Right lobe of liver (tissue), 6 donors: ENCODE data around the gene GLP1R. TPM values are rescaled to one million over a fixed set of nuclear protein-coding genes. Genes with fewer than 3 reads are reported as not detected.

Source experiments
- ATAC-seq, 4 donors: fragments of 200-7000 bp; cut with Tn5 transposase; one replicate each; pipeline ENCODE4 v1.9.1; 2020; ENCODE audit warnings: mild to moderate bottlenecking in 4 of 4, moderate library complexity in 4 of 4
- DNase-seq, 3 donors: peaks; one replicate each; pipeline ENCODE4 v3.0.0-alpha.2; 2020
- H3K27ac ChIP-seq, 3 donors: fragments of 200-600 bp; one replicate each; pipeline ENCODE4 v1.8.0; 2022
- H3K27me3 ChIP-seq, 2 donors: fragments of 200-600 bp; one replicate each; pipeline ENCODE4 v1.8.0; 2022
- H3K36me3 ChIP-seq, 4 donors: fragments of 200-600 bp; sonication (generic) in 1 of 4; one replicate each; pipeline versions ENCODE4 v1.5.1 to v1.8.0; 2017 to 2022; ENCODE audit warnings: control low read depth in 1 of 4
- H3K4me1 ChIP-seq, 4 donors: fragments of 200-600 bp; sonication (generic) in 1 of 4; one replicate each; pipeline versions ENCODE4 v1.5.1 to v1.8.0; 2017 to 2022; ENCODE audit warnings: control low read depth in 1 of 4
- H3K4me3 ChIP-seq, 3 donors: fragments of 200-600 bp; one replicate each; pipeline ENCODE4 v1.8.0; 2022
- H3K9me3 ChIP-seq, 4 donors: fragments of 200-600 bp; sonication (generic) in 1 of 4; one replicate each; pipeline versions ENCODE4 v1.5.1 to v1.8.0; 2017 to 2022; ENCODE audit warnings: control low read depth in 1 of 4
- CTCF ChIP-seq, 4 donors: fragments of 200-600 bp in 3 of 4; fragments of 450-650 bp in 1 of 4; IDR thresholded peaks; one replicate each; pipeline versions ENCODE4 v1.5.1 to v1.8.0; 2016 to 2022; ENCODE audit warnings: antibody characterized with exemption in 4 of 4, mild to moderate bottlenecking in 2 of 4
- POLR2A ChIP-seq: fragments of 450-650 bp; IDR thresholded peaks from one replicate; pipeline ENCODE4 v1.6.1; 2017; ENCODE audit warnings: antibody characterized with exemption, mild to moderate bottlenecking
- WGBS: methylation state at CpG from one replicate; pipeline ENCODE4 v1.1.6; 2018; ENCODE audit warnings: low coverage, low lambda C conversion rate; ENCODE audit not compliant: insufficient coverage; ENCODE audit errors: missing lambda C conversion rate; 5-methylcytosine and 5-hydroxymethylcytosine counted together
- intact Hi-C, 2 donors: fragments of 100-400 bp; cut with DNase I; formaldehyde crosslinking; loops; one replicate each; pipeline versions ENCODE4 v1.11.2 to v1.14.1; 2022
- total RNA-seq, 6 experiments: library from RNA; depleted of rRNA in 2 of 6; stranded (reverse); fragments of >200 nt in 2 of 6; fragmentation: NEBNext Ultra II Directional in 3 of 6; extraction: Animal tissue kit (Norgen Biotek cat#: 25700) in 3 of 6; gene quantifications; one replicate each; pipeline versions ENCODE4 v1.1.0 to v1.2.4, GENCODE V29; 2016 to 2023
- donor health status: DM: no; HTN: yes; CAD: no.
- donor health status: DM: no; HTN: no; CAD: no.
- donor health status: DM: no; HTN: no; CAD: no.
- donor health status: DM: no; HTN: yes; CAD: no.
- donor health status: DM: no; HTN: yes; CAD: no.

The GLP1R gene
- total RNA-seq, 6 experiments from 2014 or later: not detected

GRCh38 chr6:39065561-39065960 lies 17.0 kb downstream of the GLP1R start:
- no peak for ATAC-seq

DNA sequence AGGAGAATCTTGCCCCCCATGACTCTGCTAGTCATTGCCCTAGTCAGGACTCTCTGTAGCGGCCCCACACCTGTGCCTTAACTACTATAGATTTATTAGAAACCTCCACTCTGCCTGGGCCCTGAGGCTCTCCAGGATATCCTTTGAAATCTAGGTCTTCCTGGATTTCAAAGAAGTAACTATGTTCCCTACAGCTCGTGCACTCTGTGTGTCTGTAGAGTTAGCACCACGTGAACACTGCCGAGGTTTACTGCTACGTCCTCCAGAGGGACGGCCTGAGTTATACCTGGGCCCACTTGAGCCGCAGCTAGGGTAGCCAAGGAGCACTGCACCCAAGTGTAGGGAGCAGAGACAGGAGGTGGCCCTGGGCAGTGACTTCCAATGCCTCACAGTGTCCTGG lies 19.8 kb downstream of the GLP1R start:
- Histone ChIP-seq H3K4me3 (no peak overlapping the region), H3K27ac (no peak overlapping the region)
- DNase-seq: no peak

More at GRCh38 chr6:39065561-39065960, 17.0 kb downstream of the GLP1R start:
- Histone ChIP-seq H3K27ac (no peak overlapping the region), H3K4me1 (no peaks in the 10 kb centered on the region), H3K27me3 (no peaks in the 10 kb centered on the region), H3K4me3 (no peak overlapping the region), H3K9me3 (no peaks in the 10 kb centered on the region), H3K36me3 (no peaks in the 10 kb centered on the region)
- TF ChIP-seq POLR2A (no peak), CTCF (IDR thresholded peaks at IDR 0.05) (no peak)
- intact Hi-C loops: no loop called here
- 80% methylated on average over 3 of the region's 8 CpGs for WGBS
- no peak for DNase-seq

DNA sequence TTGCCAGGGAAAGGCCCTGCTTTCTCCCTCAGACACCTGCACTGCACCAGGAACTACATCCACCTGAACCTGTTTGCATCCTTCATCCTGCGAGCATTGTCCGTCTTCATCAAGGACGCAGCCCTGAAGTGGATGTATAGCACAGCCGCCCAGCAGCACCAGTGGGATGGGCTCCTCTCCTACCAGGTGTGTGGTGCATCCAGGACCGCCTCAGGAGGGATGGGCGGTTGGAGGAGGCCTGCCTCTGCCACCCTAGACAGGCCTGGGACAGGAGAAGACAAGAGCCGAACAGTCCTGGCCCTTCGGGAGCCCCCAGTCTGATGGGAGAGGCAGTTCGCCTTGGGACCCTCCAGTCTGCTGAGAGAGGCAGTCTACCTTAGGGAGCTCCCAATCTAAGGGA lies 24.2 kb downstream of the GLP1R start:
- H3K4me3 ChIP-seq: no peak overlapping the region
- H3K36me3 ChIP-seq: no peaks in the 10 kb centered on the region
- DNase-seq (no peak), ATAC-seq (peak in 1 of 4 donors; percentile 20)
- no peaks in the 10 kb centered on the region for H3K9me3 ChIP-seq
- TF ChIP-seq CTCF (IDR thresholded peaks at IDR 0.05): no peak
- WGBS: 88% methylated on average over 4 of the region's 9 CpGs
- intact Hi-C loops: loop anchor here in 1 of 2 donors (10.0 kb wide), 1 partner anchor 88 kb away; no protein-coding TSS in a partner anchor
- H3K27ac ChIP-seq: no peak overlapping the region
- H3K27me3 ChIP-seq: no peaks in the 10 kb centered on the region
- H3K4me1 ChIP-seq: no peaks in the 10 kb centered on the region

More for the DNA sequence above, 19.8 kb downstream of the GLP1R start:
- 55% methylated on average over 6 of the region's 7 CpGs for WGBS
- peak in 1 of 4 donors; percentile 18 for ATAC-seq
- TF ChIP-seq CTCF (IDR thresholded peaks at IDR 0.05): no peak
- no peak for TF ChIP-seq POLR2A
- Histone ChIP-seq H3K36me3 (no peaks in the 10 kb centered on the region), H3K27me3 (no peaks in the 10 kb centered on the region), H3K9me3 (no peaks in the 10 kb centered on the region), H3K4me1 (no peaks in the 10 kb centered on the region)
- intact Hi-C loops: no loop called here

GRCh38 chr6:39073471-39074355 lies 25.1 kb downstream of the GLP1R start:
- ATAC-seq (no peak), DNase-seq (no peak)
- no peaks in the 10 kb centered on the region for H3K36me3 ChIP-seq
- TF ChIP-seq CTCF (IDR thresholded peaks at IDR 0.05): no peak
- no peaks in the 10 kb centered on the region for H3K9me3 ChIP-seq
- no peak overlapping the region for H3K4me3 ChIP-seq
- H3K27me3 ChIP-seq: no peaks in the 10 kb centered on the region
- WGBS: 76% methylated on average over 10 of the region's 17 CpGs
- H3K4me1 ChIP-seq: no peaks in the 10 kb centered on the region
- intact Hi-C loops: loop anchor here in 1 of 2 donors (10.0 kb wide), 1 partner anchor 89 kb away; no protein-coding TSS in a partner anchor
- no peak overlapping the region for H3K27ac ChIP-seq
